B cell (primary cell): ENCODE measurements around the gene CKAP2L. TPM values are rescaled to one million over a fixed set of nuclear protein-coding genes. Genes with fewer than 3 reads are reported as not detected.

Source experiments
- ATAC-seq: fragments of 200-7000 bp; cut with Tn5 transposase; one replicate; pipeline ENCODE4 v1.10.0; 2021; ENCODE audit warnings: low read depth, mild to moderate bottlenecking, moderate number of reproducible peaks, moderate library complexity
- CTCF ChIA-PET: fragments of 350-600 bp; sonication (Branson Sonifier 250); formaldehyde crosslinking; loops from one replicate; lab custom pipeline; 2021; ENCODE audit warnings: antibody characterized with exemption, inconsistent platforms; lab: Charles Lee
- POLR2A ChIA-PET: fragments of 350-600 bp; sonication (Branson Sonifier 250); formaldehyde crosslinking; loops from one replicate; lab custom pipeline; 2021; ENCODE audit warnings: antibody characterized with exemption; lab: Charles Lee
- DNase-seq: peaks from one replicate; pipeline ENCODE4 v3.0.0; 2013
- H2AFZ ChIP-seq: 2 replicates; pipeline ENCODE4 v1.6.1; 2012; ENCODE audit warnings: mild to moderate bottlenecking, low read depth, low read length; ENCODE audit not compliant: insufficient read depth, poor library complexity, severe bottlenecking
- H3K27ac ChIP-seq, 2 donors: 1 replicate in 1 of 2; 2 replicates in 1 of 2; pipeline ENCODE4 v1.5.1; 2012 to 2013; ENCODE audit warnings: low read length in 2 of 2, mild to moderate bottlenecking in 2 of 2, moderate library complexity in 1 of 2
- H3K27me3 ChIP-seq, 4 experiments: fragments of 200-600 bp in 1 of 4; sonication (generic) in 1 of 4; replicated peaks in 1 of 4; 1 replicate in 2 of 4; 2 replicates in 2 of 4; pipeline versions ENCODE4 v1.6.1 to v1.7.0; 2013 to 2016; ENCODE audit warnings: low read length in 3 of 4, mild to moderate bottlenecking in 2 of 4, mixed read lengths in 1 of 4, moderate library complexity in 1 of 4; ENCODE audit not compliant: insufficient read depth in 4 of 4, control insufficient read depth in 3 of 4; ENCODE audit errors: control extremely low read depth in 1 of 4
- H3K36me3 ChIP-seq, 2 experiments: replicated peaks in 1 of 2; 1 replicate in 1 of 2; 2 replicates in 1 of 2; pipeline versions ENCODE4 v1.6.1 to v1.7.1; 2013; ENCODE audit warnings: low read length in 1 of 2; ENCODE audit not compliant: insufficient read depth in 2 of 2, control insufficient read depth in 1 of 2; ENCODE audit errors: control extremely low read depth in 1 of 2, extremely low read depth in 1 of 2
- H3K4me1 ChIP-seq, 2 donors: fragments of 200-600 bp in 1 of 2; sonication (generic) in 1 of 2; 1 replicate in 1 of 2; 2 replicates in 1 of 2; pipeline versions ENCODE4 v1.5.1 to v1.6.1; 2013 to 2017; ENCODE audit warnings: low read length in 2 of 2; ENCODE audit not compliant: control insufficient read depth in 2 of 2, insufficient read depth in 2 of 2
- H3K4me2 ChIP-seq: replicated peaks from 2 replicates; pipeline ENCODE3; 2012; ENCODE audit warnings: mild to moderate bottlenecking, low read depth, low read length; ENCODE audit not compliant: poor library complexity, severe bottlenecking
- H3K4me3 ChIP-seq, 5 experiments: fragments of 200-600 bp in 1 of 5; sonication (generic) in 1 of 5; 1 replicate in 3 of 5; 2 replicates in 2 of 5; pipeline versions ENCODE4 v1.5.1 to v1.7.0; 2011 to 2016; ENCODE audit warnings: low read length in 4 of 5, mild to moderate bottlenecking in 4 of 5, low read depth in 2 of 5, control low read depth in 1 of 5, moderate library complexity in 1 of 5; ENCODE audit not compliant: insufficient read depth in 1 of 5; ENCODE audit errors: control extremely low read depth in 1 of 5, extremely low read depth in 1 of 5
- H3K79me2 ChIP-seq: fragments of 200-600 bp; sonication (generic); one replicate; pipeline ENCODE4 v1.6.0; 2016; ENCODE audit warnings: low read length; ENCODE audit not compliant: control insufficient read depth, insufficient read depth
- H3K9ac ChIP-seq: fragments of 200-600 bp; sonication (generic); 2 replicates; pipeline ENCODE4 v1.6.1; 2017; ENCODE audit warnings: mild to moderate bottlenecking, low read length, moderate library complexity
- H3K9me3 ChIP-seq, 3 donors: one replicate each; pipeline versions ENCODE4 v1.6.1 to v1.7.1; 2013; ENCODE audit warnings: low read length in 2 of 3; ENCODE audit not compliant: control insufficient read depth in 2 of 3, insufficient read depth in 1 of 3; ENCODE audit errors: control extremely low read depth in 1 of 3
- H4K20me1 ChIP-seq: 2 replicates; pipeline ENCODE4 v1.6.0; 2012; ENCODE audit warnings: mild to moderate bottlenecking, low read length; ENCODE audit not compliant: insufficient read depth, control insufficient read depth, poor library complexity, severe bottlenecking
- H3K27ac Mint-ChIP-seq: one replicate; pipeline ENCODE4 v1.8.0; 2021; ENCODE audit warnings: mixed read lengths
- H3K27me3 Mint-ChIP-seq: one replicate; pipeline ENCODE4 v1.8.0; 2021; ENCODE audit warnings: mixed read lengths
- H3K4me1 Mint-ChIP-seq: one replicate; pipeline ENCODE4 v1.8.0; 2021; ENCODE audit warnings: mixed read lengths
- H3K4me3 Mint-ChIP-seq: one replicate; pipeline ENCODE4 v1.8.0; 2021; ENCODE audit warnings: mixed read lengths
- H3K9me3 Mint-ChIP-seq: one replicate; pipeline ENCODE4 v1.8.0; 2022; ENCODE audit warnings: mixed read lengths; ENCODE audit not compliant: insufficient read depth
- EZH2 ChIP-seq: IDR thresholded peaks from 2 replicates; pipeline ENCODE4 v1.6.1; 2012; ENCODE audit warnings: borderline replicate concordance, low read depth, mild to moderate bottlenecking, moderate library complexity, low read length; ENCODE audit not compliant: insufficient read depth, poor library complexity, severe bottlenecking
- WGBS: methylation state at CpG from one replicate; pipeline ENCODE4 v1.1.5; 2013; ENCODE audit warnings: missing lambda C conversion rate; ENCODE audit not compliant: insufficient coverage; 5-methylcytosine and 5-hydroxymethylcytosine counted together
- intact Hi-C: fragments of 100-400 bp; cut with micrococcal nuclease; formaldehyde crosslinking; loops from one replicate; pipeline ENCODE4 v1.10.0; 2022
- polyA plus RNA-seq: library from polyadenylated mRNA; depleted of rRNA; stranded (reverse); fragments of >200 nt; gene quantifications from 2 replicates; pipeline ENCODE4 v1.2.3, GENCODE V29; 2012
- total RNA-seq, 2 donors: library from RNA; stranded (reverse); fragments of 120-200 nt in 1 of 2; gene quantifications; 1 replicate in 1 of 2; 2 replicates in 1 of 2; pipeline versions ENCODE4 v1.2.3 to v1.2.4, GENCODE V29; 2013 to 2022
- TF ChIP-seq, protein P1 (sequence below): fragments of 200-600 bp; IDR thresholded peaks from one replicate; pipeline ENCODE4 v1.8.0; 2022; ENCODE audit warnings: antibody characterized with exemption, mild to moderate bottlenecking

Gene CKAP2L
- total and polyA plus RNA-seq, 2 donors (not counting 1 experiment from before 2014, with no cell fraction given), result 0.01 to 0.25 TPM

DNA sequence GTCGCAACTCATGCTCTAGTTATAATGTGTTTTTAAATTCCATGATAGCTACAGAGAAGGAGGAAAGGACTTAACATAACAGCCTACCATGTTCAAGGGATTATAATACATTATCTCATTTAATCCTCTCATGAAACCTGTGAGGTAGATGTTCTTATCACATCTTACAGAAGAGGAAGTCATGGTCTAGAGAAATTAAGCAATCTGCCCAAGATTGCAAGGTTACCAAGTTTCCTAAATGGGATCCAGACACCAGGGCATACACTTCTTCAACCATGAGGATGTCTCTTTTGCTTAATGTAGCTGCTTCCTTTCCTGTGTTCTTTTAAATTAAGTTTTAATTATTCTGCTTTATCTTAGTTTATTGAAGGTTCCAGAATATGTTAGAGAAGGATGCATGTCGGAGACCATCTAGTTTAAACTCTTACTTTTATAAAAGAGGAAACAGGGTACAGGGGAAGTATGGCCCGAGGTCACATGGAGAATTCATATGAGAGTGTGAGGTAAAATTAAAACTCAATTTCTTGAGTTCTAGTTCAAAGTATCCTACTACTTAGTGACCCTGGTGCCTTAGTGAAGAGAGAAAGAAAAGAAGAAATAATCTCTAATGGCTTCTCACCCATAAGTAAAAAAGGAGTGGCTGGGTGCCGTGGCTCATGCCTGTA is 23.5 kb upstream of the CKAP2L start:
- no peaks in the 10 kb centered on the region for H3K9me3 ChIP-seq
- WGBS, result 100% methylated on average over 1 of the region's 4 CpGs
- no peaks in the 10 kb centered on the region for H3K27me3 ChIP-seq
- no peak overlapping the region for H3K9ac ChIP-seq
- no peak for ATAC-seq
- peaks cover 5 to 10% of the 10 kb centered on the region in 2 donors for H3K4me1 ChIP-seq
- TF ChIP-seq, protein P1, sequence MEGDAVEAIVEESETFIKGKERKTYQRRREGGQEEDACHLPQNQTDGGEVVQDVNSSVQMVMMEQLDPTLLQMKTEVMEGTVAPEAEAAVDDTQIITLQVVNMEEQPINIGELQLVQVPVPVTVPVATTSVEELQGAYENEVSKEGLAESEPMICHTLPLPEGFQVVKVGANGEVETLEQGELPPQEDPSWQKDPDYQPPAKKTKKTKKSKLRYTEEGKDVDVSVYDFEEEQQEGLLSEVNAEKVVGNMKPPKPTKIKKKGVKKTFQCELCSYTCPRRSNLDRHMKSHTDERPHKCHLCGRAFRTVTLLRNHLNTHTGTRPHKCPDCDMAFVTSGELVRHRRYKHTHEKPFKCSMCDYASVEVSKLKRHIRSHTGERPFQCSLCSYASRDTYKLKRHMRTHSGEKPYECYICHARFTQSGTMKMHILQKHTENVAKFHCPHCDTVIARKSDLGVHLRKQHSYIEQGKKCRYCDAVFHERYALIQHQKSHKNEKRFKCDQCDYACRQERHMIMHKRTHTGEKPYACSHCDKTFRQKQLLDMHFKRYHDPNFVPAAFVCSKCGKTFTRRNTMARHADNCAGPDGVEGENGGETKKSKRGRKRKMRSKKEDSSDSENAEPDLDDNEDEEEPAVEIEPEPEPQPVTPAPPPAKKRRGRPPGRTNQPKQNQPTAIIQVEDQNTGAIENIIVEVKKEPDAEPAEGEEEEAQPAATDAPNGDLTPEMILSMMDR, result no peak
- no peak for TF ChIP-seq EZH2
- no peak overlapping the region for H3K4me2 ChIP-seq
- no peaks in the 10 kb centered on the region for H4K20me1 ChIP-seq
- no peak overlapping the region for H2AFZ ChIP-seq
- H3K27ac ChIP-seq, result no peak overlapping the region
- ChIA-PET POLR2A (no interaction called here), CTCF (no interaction called here)
- no peaks in the 10 kb centered on the region for H3K27me3 Mint-ChIP-seq
- intact Hi-C loops, result no loop called here
- H3K79me2 ChIP-seq, result no peaks in the 10 kb centered on the region
- DNase-seq, result no peak
- no peak overlapping the region for H3K4me3 ChIP-seq
- H3K36me3 ChIP-seq, result no peaks in the 10 kb centered on the region
- H3K9me3 Mint-ChIP-seq, result no peaks in the 10 kb centered on the region
- H3K4me3 Mint-ChIP-seq, result no peak overlapping the region
- H3K27ac Mint-ChIP-seq, result no peak overlapping the region
- peaks cover 19% of the 10 kb centered on the region for H3K4me1 Mint-ChIP-seq

DNA sequence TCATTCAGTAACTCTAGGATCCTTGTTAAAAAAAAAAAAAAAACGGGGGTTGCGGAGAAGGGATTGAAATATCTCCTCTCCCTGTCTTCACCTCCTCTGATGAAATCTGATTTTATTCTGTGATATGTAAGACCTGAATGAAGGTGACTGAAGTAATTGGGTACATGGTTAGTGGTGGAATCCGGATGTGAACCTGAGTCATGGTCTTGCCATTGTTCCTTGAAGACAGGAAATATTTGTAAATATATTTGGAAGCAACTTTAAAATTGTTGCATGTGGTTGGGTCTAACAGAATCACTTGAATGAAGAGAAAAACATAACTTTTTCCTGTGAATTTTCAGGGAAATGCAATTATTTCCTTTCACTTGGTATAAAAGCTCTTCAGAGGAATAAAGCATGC is 22.9 kb upstream of the CKAP2L start:
- Histone ChIP-seq H3K9ac (no peak overlapping the region), H3K9me3 (no peaks in the 10 kb centered on the region), H2AFZ (no peak overlapping the region), H4K20me1 (no peaks in the 10 kb centered on the region), H3K36me3 (no peaks in the 10 kb centered on the region), H3K79me2 (no peaks in the 10 kb centered on the region), H3K4me1 (peaks cover 10 to 15% of the 10 kb centered on the region in 2 donors), H3K4me3 (no peak overlapping the region), H3K27me3 (no peaks in the 10 kb centered on the region), H3K4me2 (no peak overlapping the region), H3K27ac (no peak overlapping the region)
- H3K9me3 Mint-ChIP-seq, result no peaks in the 10 kb centered on the region
- intact Hi-C loops, result no loop called here
- peaks cover 24% of the 10 kb centered on the region for H3K4me1 Mint-ChIP-seq
- ChIA-PET CTCF (no interaction called here), POLR2A (no interaction called here)
- TF ChIP-seq, protein P1, result no peak
- no peak for TF ChIP-seq EZH2
- ATAC-seq (no peak), DNase-seq (no peak)
- no peak overlapping the region for H3K27ac Mint-ChIP-seq
- WGBS, result 100% methylated on average over 1 of the region's 3 CpGs
- H3K4me3 Mint-ChIP-seq, result no peak overlapping the region
- H3K27me3 Mint-ChIP-seq, result no peaks in the 10 kb centered on the region
